ENCODE measurements around the gene CFAP43.

DNA sequence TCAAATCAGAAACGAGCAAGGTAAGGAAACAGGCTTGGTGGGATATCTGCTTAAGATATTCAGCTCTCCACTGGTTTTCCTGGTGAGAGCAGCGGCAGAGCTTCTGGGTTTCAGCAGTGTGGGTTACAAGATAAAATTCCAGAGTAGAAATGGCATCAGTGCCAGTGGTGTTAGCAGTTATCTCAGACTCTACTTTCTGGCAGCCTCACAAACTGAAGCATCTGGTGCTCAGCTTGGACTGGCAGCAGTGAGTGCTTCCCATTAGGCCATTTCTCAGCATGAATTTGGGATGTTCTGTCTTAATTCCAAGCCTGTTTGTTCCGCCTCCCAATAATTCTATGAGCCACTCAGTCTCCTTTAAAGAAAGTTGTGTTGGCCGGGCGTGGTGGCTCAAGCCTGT is 29.9 kb upstream of the CFAP43 start:
- TF ChIP-seq, protein P1, sequence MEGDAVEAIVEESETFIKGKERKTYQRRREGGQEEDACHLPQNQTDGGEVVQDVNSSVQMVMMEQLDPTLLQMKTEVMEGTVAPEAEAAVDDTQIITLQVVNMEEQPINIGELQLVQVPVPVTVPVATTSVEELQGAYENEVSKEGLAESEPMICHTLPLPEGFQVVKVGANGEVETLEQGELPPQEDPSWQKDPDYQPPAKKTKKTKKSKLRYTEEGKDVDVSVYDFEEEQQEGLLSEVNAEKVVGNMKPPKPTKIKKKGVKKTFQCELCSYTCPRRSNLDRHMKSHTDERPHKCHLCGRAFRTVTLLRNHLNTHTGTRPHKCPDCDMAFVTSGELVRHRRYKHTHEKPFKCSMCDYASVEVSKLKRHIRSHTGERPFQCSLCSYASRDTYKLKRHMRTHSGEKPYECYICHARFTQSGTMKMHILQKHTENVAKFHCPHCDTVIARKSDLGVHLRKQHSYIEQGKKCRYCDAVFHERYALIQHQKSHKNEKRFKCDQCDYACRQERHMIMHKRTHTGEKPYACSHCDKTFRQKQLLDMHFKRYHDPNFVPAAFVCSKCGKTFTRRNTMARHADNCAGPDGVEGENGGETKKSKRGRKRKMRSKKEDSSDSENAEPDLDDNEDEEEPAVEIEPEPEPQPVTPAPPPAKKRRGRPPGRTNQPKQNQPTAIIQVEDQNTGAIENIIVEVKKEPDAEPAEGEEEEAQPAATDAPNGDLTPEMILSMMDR (IDR thresholded peaks at IDR 0.05), result no peak
- TF ChIP-seq POLR2A (IDR thresholded peaks at IDR 0.05), result no peak

Data from adrenal gland (tissue), 5 donors.